Sigmoid colon (tissue), 7 donors: ENCODE measurements around the gene GPR183. TPM values are rescaled to one million over a fixed set of nuclear protein-coding genes. Genes with fewer than 3 reads are reported as not detected.
A peak's percentile ranks its signal among the peaks of the same experiment; 100 is the strongest.

Source experiments
- DNase-seq: peaks from one replicate; pipeline ENCODE4 v3.0.0-alpha.2; 2019
- H3K27ac ChIP-seq, 4 donors: fragments of 200-600 bp; sonication (generic); one replicate each; pipeline ENCODE4 v1.5.1; 2016 to 2019; ENCODE audit warnings: mild to moderate bottlenecking in 1 of 4
- H3K27me3 ChIP-seq, 3 donors: fragments of 200-600 bp; sonication (generic); one replicate each; pipeline ENCODE4 v1.5.1; 2019; ENCODE audit warnings: mild to moderate bottlenecking in 1 of 3
- H3K36me3 ChIP-seq, 4 donors: fragments of 200-600 bp; sonication (generic); one replicate each; pipeline ENCODE4 v1.5.1; 2016 to 2019
- H3K4me1 ChIP-seq, 4 donors: fragments of 200-600 bp; sonication (generic); one replicate each; pipeline ENCODE4 v1.5.1; 2017 to 2019
- H3K4me3 ChIP-seq, 4 donors: fragments of 200-600 bp; sonication (generic); one replicate each; pipeline ENCODE4 v1.5.1; 2017 to 2019; ENCODE audit warnings: mild to moderate bottlenecking in 2 of 4, moderate library complexity in 1 of 4
- H3K9me3 ChIP-seq, 4 donors: fragments of 200-600 bp in 3 of 4; sonication (generic) in 3 of 4; one replicate each; pipeline versions ENCODE4 v1.5.1 to v1.6.1; 2013 to 2019
- EP300 ChIP-seq, 4 donors: sonication (generic); formaldehyde crosslinking; IDR thresholded peaks; one replicate each; pipeline ENCODE4 v1.6.1; 2017; ENCODE audit warnings: antibody characterized with exemption in 4 of 4
- POLR2A ChIP-seq, 2 donors: fragments of 450-650 bp; IDR thresholded peaks; one replicate each; pipeline ENCODE4 v1.6.1; 2016; ENCODE audit warnings: antibody characterized with exemption in 2 of 2, mild to moderate bottlenecking in 2 of 2, moderate library complexity in 2 of 2
- POLR2AphosphoS5 ChIP-seq, 4 donors: sonication (generic); formaldehyde crosslinking; IDR thresholded peaks; one replicate each; pipeline ENCODE4 v1.6.1; 2017; ENCODE audit warnings: antibody characterized with exemption in 4 of 4
- WGBS, 2 donors: extraction: QIAGEN DNeasy Blood & Tissue Kit; methylation state at CpG; one replicate each; pipeline ENCODE4 v1.1.7; 2013; 5-methylcytosine and 5-hydroxymethylcytosine counted together
- intact Hi-C: fragments of 100-400 bp; cut with DNase I; formaldehyde crosslinking; loops from one replicate; pipeline ENCODE4 v1.15.1; 2023
- polyA plus RNA-seq, 3 donors: library from polyadenylated mRNA; stranded (reverse); fragments of 200-250 nt; gene quantifications; one replicate each; pipeline ENCODE4 v1.2.3, GENCODE V29; 2013
- total RNA-seq, 4 donors: library from RNA; depleted of rRNA; stranded (reverse); fragments of >200 nt; gene quantifications; one replicate each; pipeline ENCODE4 v1.1.0, GENCODE V29; 2016
- TF ChIP-seq, protein P1 (sequence below), 4 experiments: fragments of 450-650 bp in 3 of 4; fragments of 200-600 bp in 1 of 4; IDR thresholded peaks; one replicate each; pipeline ENCODE4 v1.5.1; 2016 to 2019; ENCODE audit warnings: antibody characterized with exemption in 4 of 4, mild to moderate bottlenecking in 3 of 4, moderate library complexity in 2 of 4
- donor health status: healthy with polysubstance abuse.
- donor health status: Bipolar disorder and iron deficiency.
- donor health status: healthy.

The GPR183 gene
- total and polyA plus RNA-seq, 7 donors: 4.8 to 36.4 (median 30.9) TPM

DNA sequence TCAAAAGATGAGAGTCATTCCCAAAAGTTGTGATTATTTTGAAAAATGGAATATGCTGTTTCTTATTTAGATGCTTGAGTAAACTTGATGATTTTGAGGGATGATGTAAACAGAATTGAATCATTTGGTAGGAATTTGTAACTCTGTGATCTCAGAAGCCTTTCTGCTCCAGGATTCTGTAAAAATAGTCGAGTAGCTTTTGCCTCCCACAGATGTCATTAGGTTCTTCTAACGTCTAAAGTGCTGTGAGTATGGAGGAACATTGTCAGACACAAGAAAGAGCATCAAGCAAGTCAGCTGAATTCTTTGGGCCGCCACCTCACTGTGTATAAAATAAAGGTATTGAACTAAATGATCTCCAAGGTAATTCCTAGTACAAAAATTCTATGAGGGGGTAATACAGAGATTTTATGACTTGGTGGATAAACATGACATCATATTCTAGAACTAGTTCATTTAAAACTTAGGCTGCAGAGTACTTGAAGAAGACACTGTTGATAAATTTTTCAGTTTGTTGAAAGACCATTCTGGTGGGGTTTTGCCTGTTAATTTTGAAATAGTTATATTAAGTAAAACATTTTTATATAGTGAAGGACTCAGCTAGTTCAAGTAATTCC, 1.4 kb upstream of the GPR183 start:
- intact Hi-C loops: loop anchor here (5.0 kb wide), 2 partner anchors 106 to 194 kb away; partner anchors contain the start of genes TM9SF2 and UBAC2

DNA sequence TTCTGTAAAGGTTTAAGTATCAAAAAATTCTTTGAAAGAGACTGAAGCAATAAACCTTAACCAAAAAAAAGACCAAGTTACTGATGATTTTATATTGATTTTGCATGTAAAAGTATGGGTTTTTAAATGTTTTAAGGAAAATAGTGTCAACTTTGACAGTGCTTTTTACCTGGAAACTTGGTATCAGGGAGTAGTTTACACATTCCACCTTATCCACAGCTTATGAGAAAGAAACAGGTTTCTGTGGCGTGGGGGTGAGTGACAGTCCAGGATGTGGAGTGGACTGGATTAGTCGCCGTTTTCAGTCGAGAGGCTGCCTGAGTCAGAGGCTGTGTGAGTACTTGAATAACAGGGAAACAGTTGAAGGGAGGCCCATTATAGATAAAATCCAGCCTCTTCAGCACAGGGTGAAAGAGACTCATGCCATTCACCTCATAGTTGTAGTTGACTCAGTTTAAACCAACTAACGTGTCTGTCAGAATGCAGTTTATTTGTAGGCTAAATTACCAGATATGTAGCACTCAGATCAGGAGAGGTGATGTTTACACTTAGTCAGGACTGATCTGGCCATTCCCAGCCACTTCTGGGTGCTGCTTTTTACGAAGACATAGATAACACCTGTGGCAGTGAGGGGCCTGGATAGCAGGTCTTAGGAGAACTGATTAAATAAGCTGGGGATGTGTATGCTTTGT, 595 bp upstream of the GPR183 start:
- TF ChIP-seq EP300 (IDR thresholded peaks at IDR 0.05): no peak
- TF ChIP-seq POLR2AphosphoS5 (IDR thresholded peaks at IDR 0.05): no peak
- TF ChIP-seq, protein P1, sequence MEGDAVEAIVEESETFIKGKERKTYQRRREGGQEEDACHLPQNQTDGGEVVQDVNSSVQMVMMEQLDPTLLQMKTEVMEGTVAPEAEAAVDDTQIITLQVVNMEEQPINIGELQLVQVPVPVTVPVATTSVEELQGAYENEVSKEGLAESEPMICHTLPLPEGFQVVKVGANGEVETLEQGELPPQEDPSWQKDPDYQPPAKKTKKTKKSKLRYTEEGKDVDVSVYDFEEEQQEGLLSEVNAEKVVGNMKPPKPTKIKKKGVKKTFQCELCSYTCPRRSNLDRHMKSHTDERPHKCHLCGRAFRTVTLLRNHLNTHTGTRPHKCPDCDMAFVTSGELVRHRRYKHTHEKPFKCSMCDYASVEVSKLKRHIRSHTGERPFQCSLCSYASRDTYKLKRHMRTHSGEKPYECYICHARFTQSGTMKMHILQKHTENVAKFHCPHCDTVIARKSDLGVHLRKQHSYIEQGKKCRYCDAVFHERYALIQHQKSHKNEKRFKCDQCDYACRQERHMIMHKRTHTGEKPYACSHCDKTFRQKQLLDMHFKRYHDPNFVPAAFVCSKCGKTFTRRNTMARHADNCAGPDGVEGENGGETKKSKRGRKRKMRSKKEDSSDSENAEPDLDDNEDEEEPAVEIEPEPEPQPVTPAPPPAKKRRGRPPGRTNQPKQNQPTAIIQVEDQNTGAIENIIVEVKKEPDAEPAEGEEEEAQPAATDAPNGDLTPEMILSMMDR (IDR thresholded peaks at IDR 0.05): no peak
- TF ChIP-seq POLR2A (IDR thresholded peaks at IDR 0.05): no peak
- peaks cover 0 to 63% (median 41%) of the 10 kb centered on the region in 4 donors for H3K4me1 ChIP-seq
- WGBS, 2 donors: 52 to 78% methylated on average over 6 of the region's 6 CpGs

More for the DNA sequence above, 1.4 kb upstream of the GPR183 start:
- H3K27ac ChIP-seq: peak overlapping the region; percentile 64 to 83 (median 76)
- no peaks in the 10 kb centered on the region for H3K27me3 ChIP-seq
- no peaks in the 10 kb centered on the region for H3K9me3 ChIP-seq
- 78 to 90% methylated on average over 3 of the region's 3 CpGs for WGBS, 2 donors
- H3K4me1 ChIP-seq: peaks cover 0 to 60% (median 37%) of the 10 kb centered on the region in 4 donors
- DNase-seq: no peak
- H3K36me3 ChIP-seq: no peaks in the 10 kb centered on the region
- peak in 1 of 4 donors; percentile 24 for TF ChIP-seq POLR2AphosphoS5 (IDR thresholded peaks at IDR 0.05)
- TF ChIP-seq EP300 (IDR thresholded peaks at IDR 0.05): no peak
- no peak for TF ChIP-seq POLR2A (IDR thresholded peaks at IDR 0.05)
- H3K4me3 ChIP-seq: no peak overlapping the region

DNA sequence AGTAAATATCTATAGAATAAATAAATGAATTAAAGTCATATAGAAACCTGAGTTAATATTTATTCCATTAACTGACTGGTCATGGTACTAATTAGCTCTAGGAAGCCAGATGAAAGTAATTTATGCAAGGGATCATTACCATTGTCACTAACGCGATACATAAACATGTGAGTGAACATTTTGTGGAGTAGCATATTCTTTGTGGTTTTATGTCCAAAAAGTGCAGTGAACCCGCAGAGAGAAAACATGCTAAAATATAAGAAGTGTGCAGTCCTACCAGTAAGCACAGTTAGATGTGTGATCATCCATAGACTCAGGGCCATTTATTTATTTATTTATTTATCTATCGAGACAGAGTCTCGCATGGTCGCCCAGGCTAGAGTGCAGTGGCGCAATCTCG, 1.6 kb downstream of the GPR183 start:
- peaks cover 0 to 59% (median 38%) of the 10 kb centered on the region in 4 donors for H3K4me1 ChIP-seq
- peak overlapping the region; percentile 64 to 83 (median 76) for H3K27ac ChIP-seq
- no peak for DNase-seq
- TF ChIP-seq POLR2A (IDR thresholded peaks at IDR 0.05): no peak
- TF ChIP-seq EP300 (IDR thresholded peaks at IDR 0.05): no peak
- TF ChIP-seq, protein P1 (IDR thresholded peaks at IDR 0.05): no peak
- TF ChIP-seq POLR2AphosphoS5 (IDR thresholded peaks at IDR 0.05): no peak
- no peaks in the 10 kb centered on the region for H3K36me3 ChIP-seq
- H3K4me3 ChIP-seq: peak overlapping the region; percentile 26 to 50 (median 44)
- H3K9me3 ChIP-seq: no peaks in the 10 kb centered on the region
- H3K27me3 ChIP-seq: no peaks in the 10 kb centered on the region
- 82 to 85% methylated on average over 8 of the region's 8 CpGs for WGBS, 2 donors
- intact Hi-C loops: loop anchor here (5.0 kb wide), 2 partner anchors 103 to 197 kb away; partner anchors contain the start of genes TM9SF2 and UBAC2

More for the DNA sequence above, 595 bp upstream of the GPR183 start:
- Histone ChIP-seq H3K9me3 (no peaks in the 10 kb centered on the region), H3K4me3 (peak overlapping the region in 2 of 4 donors; percentile 48 to 50), H3K27ac (peak overlapping the region; percentile 64 to 83 (median 76)), H3K36me3 (no peaks in the 10 kb centered on the region), H3K27me3 (no peaks in the 10 kb centered on the region)
- intact Hi-C loops: loop anchor here (5.0 kb wide), 2 partner anchors 105 to 195 kb away; partner anchors contain the start of genes TM9SF2 and UBAC2
- DNase-seq: no peak

DNA sequence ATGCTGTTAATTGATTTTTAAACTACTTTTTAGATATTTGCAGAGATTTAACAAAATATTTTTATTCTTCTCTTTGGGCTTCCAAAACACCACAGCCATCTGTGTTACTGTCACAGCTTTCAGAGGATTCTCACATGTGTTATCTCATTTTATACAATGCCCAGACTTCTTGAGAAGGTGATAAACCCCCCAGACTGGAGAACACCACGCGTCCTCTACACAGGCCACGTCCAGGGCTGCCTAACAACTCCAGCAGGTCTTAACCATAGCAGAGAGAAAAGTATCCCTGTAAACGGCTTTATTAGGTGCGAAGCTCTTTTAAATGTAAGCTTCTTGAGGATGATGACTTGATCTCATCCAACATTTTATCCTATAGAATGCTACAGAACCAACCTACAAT, 2.0 kb downstream of the GPR183 start:
- WGBS, 2 donors: 81 to 84% methylated on average over 5 of the region's 5 CpGs
- TF ChIP-seq POLR2AphosphoS5 (IDR thresholded peaks at IDR 0.05): no peak
- no peak for TF ChIP-seq POLR2A (IDR thresholded peaks at IDR 0.05)
- TF ChIP-seq EP300 (IDR thresholded peaks at IDR 0.05): no peak
- TF ChIP-seq, protein P1 (IDR thresholded peaks at IDR 0.05): no peak
- intact Hi-C loops: loop anchor here (5.0 kb wide), 2 partner anchors 103 to 197 kb away; partner anchors contain the start of genes TM9SF2 and UBAC2
- H3K27me3 ChIP-seq: no peaks in the 10 kb centered on the region
- no peaks in the 10 kb centered on the region for H3K36me3 ChIP-seq
- H3K9me3 ChIP-seq: no peaks in the 10 kb centered on the region
- H3K4me1 ChIP-seq: peaks cover 0 to 56% (median 37%) of the 10 kb centered on the region in 4 donors
- H3K27ac ChIP-seq: peak overlapping the region; percentile 64 to 83 (median 76)
- DNase-seq: no peak
- peak overlapping the region in 3 of 4 donors; percentile 41 to 50 (median 48) for H3K4me3 ChIP-seq

DNA sequence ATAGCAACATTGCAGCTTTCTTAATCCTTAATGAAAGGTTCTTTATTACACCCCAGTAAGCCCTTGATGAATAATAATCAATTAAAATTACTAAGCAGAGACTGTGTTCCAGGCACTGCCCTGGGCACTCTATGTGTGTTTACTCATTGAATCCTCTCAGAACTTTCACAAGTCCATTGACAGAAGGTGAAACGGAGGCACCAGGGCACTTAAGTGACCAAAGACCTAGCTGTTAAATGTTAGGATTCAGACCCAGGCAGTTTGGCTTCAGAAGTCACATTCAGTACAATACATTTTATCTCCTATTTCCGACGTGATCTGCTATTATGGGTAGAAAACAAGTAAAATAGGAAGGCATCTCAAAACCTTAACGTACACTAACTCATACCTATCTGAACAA, 2.7 kb downstream of the GPR183 start:
- Histone ChIP-seq H3K4me1 (peaks cover 0 to 56% (median 34%) of the 10 kb centered on the region in 4 donors), H3K4me3 (peak overlapping the region in 2 of 4 donors; percentile 48 to 50), H3K27me3 (no peaks in the 10 kb centered on the region), H3K27ac (peak overlapping the region; percentile 64 to 83 (median 76)), H3K9me3 (no peaks in the 10 kb centered on the region), H3K36me3 (no peaks in the 10 kb centered on the region)
- WGBS, 2 donors: 75 to 83% methylated on average over 4 of the region's 4 CpGs
- TF ChIP-seq, protein P1 (IDR thresholded peaks at IDR 0.05): no peak
- TF ChIP-seq EP300 (IDR thresholded peaks at IDR 0.05) (no peak), POLR2AphosphoS5 (IDR thresholded peaks at IDR 0.05) (no peak), POLR2A (IDR thresholded peaks at IDR 0.05) (no peak)
- intact Hi-C loops: no loop called here
- DNase-seq: no peak
